OCI-LY3 (cell line): ENCODE data around the gene MGMT.

Source experiments
- H2AFZ ChIP-seq: fragments of 200-600, 300-600 bp; shearing (Covaris generic); 2 replicates; pipeline ENCODE4 v1.6.0; 2014; ENCODE audit warnings: antibody characterized with exemption, low read depth, low read length
- H3K27ac ChIP-seq: fragments of 200-600, 300-600 bp; sonication (generic); 2 replicates; pipeline ENCODE4 v1.5.1; 2014; ENCODE audit warnings: mild to moderate bottlenecking, low read length, moderate library complexity, mixed read lengths
- H3K27me3 ChIP-seq: fragments of 200-600, 300-600 bp; sonication (generic); 2 replicates; pipeline ENCODE4 v1.6.1; 2014; ENCODE audit warnings: low read depth, low read length, mixed read lengths
- H3K36me3 ChIP-seq: fragments of 200-600, 300-600 bp; sonication (generic); replicated peaks from 2 replicates; pipeline ENCODE3; 2014; ENCODE audit warnings: low read depth, low read length, mixed read lengths
- H3K4me1 ChIP-seq: fragments of 300-600, 200-600 bp; sonication (generic); 2 replicates; pipeline ENCODE4 v1.6.1; 2014; ENCODE audit warnings: low read length, mixed read lengths
- H3K4me2 ChIP-seq: fragments of 200-600, 300-600 bp; sonication (generic); 2 replicates; pipeline ENCODE4 v1.6.1; 2014; ENCODE audit warnings: low read length, mixed read lengths
- H3K4me3 ChIP-seq: fragments of 300-600, 200-600 bp; sonication (generic); 2 replicates; pipeline ENCODE4 v1.5.1; 2014; ENCODE audit warnings: antibody characterized with exemption, mild to moderate bottlenecking, low read length, moderate library complexity
- H3K79me2 ChIP-seq: fragments of 300-600, 200-600 bp; shearing (Covaris generic); 2 replicates; pipeline ENCODE4 v1.6.1; 2014; ENCODE audit warnings: mild to moderate bottlenecking, low read length, mixed read lengths
- H3K9ac ChIP-seq: fragments of 300-600, 200-600 bp; shearing (Covaris generic); 2 replicates; pipeline ENCODE4 v1.6.0; 2014; ENCODE audit warnings: mild to moderate bottlenecking, low read length, moderate library complexity
- H3K9me3 ChIP-seq: fragments of 200-600, 300-600 bp; shearing (Covaris generic); 2 replicates; pipeline ENCODE4 v1.6.1; 2014; ENCODE audit warnings: low read length, mixed read lengths; ENCODE audit not compliant: insufficient read depth
- H4K20me1 ChIP-seq: fragments of 200-600, 300-600 bp; sonication (generic); 2 replicates; pipeline ENCODE4 v1.6.1; 2016; ENCODE audit warnings: low read length, mixed read lengths; ENCODE audit not compliant: insufficient read depth
- EZH2phosphoT487 ChIP-seq: fragments of 200-600 bp; shearing (Covaris generic); IDR thresholded peaks from 2 replicates; pipeline ENCODE4 v1.6.1; 2018; ENCODE audit warnings: antibody characterized with exemption, mixed run types, low read depth
- TF ChIP-seq, protein P1 (sequence below): fragments of 200-600, 300-600 bp; sonication (generic); IDR thresholded peaks from 2 replicates; pipeline ENCODE4 v1.5.1; 2014; ENCODE audit warnings: antibody characterized with exemption, low read length, low read depth

Gene MGMT

GRCh38 chr10:129685271-129685670 is 218.2 kb downstream of the MGMT start:
- H3K4me3 ChIP-seq: no peak overlapping the region
- no peak overlapping the region for H3K27ac ChIP-seq
- no peak overlapping the region for H3K9ac ChIP-seq
- H2AFZ ChIP-seq: no peak overlapping the region
- H3K4me1 ChIP-seq: no peaks in the 10 kb centered on the region
- TF ChIP-seq, protein P1, sequence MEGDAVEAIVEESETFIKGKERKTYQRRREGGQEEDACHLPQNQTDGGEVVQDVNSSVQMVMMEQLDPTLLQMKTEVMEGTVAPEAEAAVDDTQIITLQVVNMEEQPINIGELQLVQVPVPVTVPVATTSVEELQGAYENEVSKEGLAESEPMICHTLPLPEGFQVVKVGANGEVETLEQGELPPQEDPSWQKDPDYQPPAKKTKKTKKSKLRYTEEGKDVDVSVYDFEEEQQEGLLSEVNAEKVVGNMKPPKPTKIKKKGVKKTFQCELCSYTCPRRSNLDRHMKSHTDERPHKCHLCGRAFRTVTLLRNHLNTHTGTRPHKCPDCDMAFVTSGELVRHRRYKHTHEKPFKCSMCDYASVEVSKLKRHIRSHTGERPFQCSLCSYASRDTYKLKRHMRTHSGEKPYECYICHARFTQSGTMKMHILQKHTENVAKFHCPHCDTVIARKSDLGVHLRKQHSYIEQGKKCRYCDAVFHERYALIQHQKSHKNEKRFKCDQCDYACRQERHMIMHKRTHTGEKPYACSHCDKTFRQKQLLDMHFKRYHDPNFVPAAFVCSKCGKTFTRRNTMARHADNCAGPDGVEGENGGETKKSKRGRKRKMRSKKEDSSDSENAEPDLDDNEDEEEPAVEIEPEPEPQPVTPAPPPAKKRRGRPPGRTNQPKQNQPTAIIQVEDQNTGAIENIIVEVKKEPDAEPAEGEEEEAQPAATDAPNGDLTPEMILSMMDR: no peak
- TF ChIP-seq EZH2phosphoT487: no peak
- no peak overlapping the region for H3K4me2 ChIP-seq
- no peaks in the 10 kb centered on the region for H3K79me2 ChIP-seq
- no peaks in the 10 kb centered on the region for H4K20me1 ChIP-seq
- no peaks in the 10 kb centered on the region for H3K36me3 ChIP-seq
- H3K9me3 ChIP-seq: no peaks in the 10 kb centered on the region
- no peaks in the 10 kb centered on the region for H3K27me3 ChIP-seq

DNA sequence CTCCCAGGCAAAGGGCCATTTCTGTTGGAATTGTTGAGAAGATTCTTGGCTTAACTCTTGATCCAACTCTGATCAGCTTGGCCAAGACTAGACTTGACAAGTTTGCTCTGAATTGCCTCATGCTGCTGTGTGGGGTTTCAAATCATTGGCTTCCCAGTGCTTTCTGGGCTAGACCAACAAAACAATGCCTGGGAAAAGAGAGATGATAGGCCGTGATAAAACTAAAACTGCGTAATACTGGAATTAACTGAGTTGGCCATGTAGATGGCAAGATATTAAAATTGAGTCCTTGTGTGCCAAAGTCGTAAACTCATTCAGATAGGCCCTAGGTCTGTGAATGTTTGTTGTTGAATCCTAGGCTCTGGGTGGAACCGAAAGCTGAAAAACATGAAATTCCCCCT is 222.6 kb downstream of the MGMT start:
- Histone ChIP-seq H4K20me1 (no peaks in the 10 kb centered on the region), H3K27me3 (no peaks in the 10 kb centered on the region), H3K36me3 (no peaks in the 10 kb centered on the region), H3K9ac (no peak overlapping the region), H3K79me2 (no peaks in the 10 kb centered on the region), H3K4me2 (no peak overlapping the region), H3K9me3 (no peaks in the 10 kb centered on the region), H2AFZ (no peak overlapping the region), H3K27ac (no peak overlapping the region), H3K4me1 (no peaks in the 10 kb centered on the region), H3K4me3 (no peak overlapping the region)
- TF ChIP-seq EZH2phosphoT487: no peak
- TF ChIP-seq, protein P1: no peak

DNA sequence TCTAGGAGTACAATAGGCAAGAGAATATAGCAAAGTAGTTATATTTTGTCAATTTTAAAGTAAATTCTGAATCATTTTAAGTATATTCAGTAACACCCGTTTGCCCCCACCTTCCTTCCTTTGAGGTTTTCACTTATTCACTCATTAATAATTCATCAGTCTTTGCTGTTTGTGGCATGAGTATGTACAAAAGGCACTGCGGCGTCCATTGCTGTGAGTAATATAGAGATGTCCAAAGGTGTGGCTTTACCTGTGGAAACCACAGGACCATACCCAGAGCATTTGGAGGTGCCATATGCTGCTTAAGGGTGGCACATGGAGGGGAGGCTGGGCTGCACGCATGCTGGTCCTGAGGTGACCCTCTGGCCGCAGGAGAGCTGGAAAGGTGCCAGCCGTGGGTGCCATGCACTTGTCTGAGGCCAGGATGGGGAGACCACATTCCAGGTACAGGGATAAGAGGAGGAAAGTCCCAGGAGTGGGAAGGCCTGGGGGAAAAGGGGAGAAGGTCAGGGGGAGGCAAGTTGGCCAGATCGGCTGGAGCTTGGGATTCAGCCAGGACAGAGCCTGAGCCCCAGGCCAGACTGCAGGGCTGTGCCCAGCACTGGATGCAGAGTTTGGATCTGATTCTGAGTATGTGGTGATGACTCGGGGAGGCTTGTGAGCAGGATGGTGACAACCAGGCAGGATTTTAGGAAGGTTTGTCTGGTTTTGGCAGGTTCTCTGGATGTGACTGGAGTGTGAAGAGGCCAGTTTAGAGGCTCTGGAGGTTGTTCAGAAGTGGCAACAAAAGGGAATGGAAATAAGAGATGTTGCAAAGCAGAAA is 223.4 kb downstream of the MGMT start:
- no peaks in the 10 kb centered on the region for H3K79me2 ChIP-seq
- no peak overlapping the region for H2AFZ ChIP-seq
- no peaks in the 10 kb centered on the region for H3K9me3 ChIP-seq
- H3K9ac ChIP-seq: no peak overlapping the region
- no peaks in the 10 kb centered on the region for H3K4me1 ChIP-seq
- no peaks in the 10 kb centered on the region for H3K27me3 ChIP-seq
- no peak for TF ChIP-seq EZH2phosphoT487
- no peak overlapping the region for H3K27ac ChIP-seq
- H4K20me1 ChIP-seq: no peaks in the 10 kb centered on the region
- H3K36me3 ChIP-seq: no peaks in the 10 kb centered on the region
- H3K4me3 ChIP-seq: no peak overlapping the region
- H3K4me2 ChIP-seq: no peak overlapping the region

- no peak overlapping the region for H2AFZ ChIP-seq
- no peak overlapping the region for H3K9ac ChIP-seq
- H3K27me3 ChIP-seq: no peaks in the 10 kb centered on the region
- H3K9me3 ChIP-seq: no peaks in the 10 kb centered on the region
- H3K79me2 ChIP-seq: no peaks in the 10 kb centered on the region
- H4K20me1 ChIP-seq: no peaks in the 10 kb centered on the region
- H3K4me3 ChIP-seq: no peak overlapping the region
- H3K36me3 ChIP-seq: no peaks in the 10 kb centered on the region
- no peak overlapping the region for H3K27ac ChIP-seq
- H3K4me2 ChIP-seq: no peak overlapping the region
- no peak for TF ChIP-seq EZH2phosphoT487
- TF ChIP-seq, protein P1: no peak
- no peaks in the 10 kb centered on the region for H3K4me1 ChIP-seq
These were observed 225.7 kb downstream of the MGMT start for GRCh38 chr10:129692695-129693094.
